Dermis lymphatic vessel endothelial cell (primary cell): Measurements from ENCODE around the gene ZBED2. TPM values are rescaled to one million over a fixed set of nuclear protein-coding genes. Genes with fewer than 3 reads are reported as not detected.

Experiments used
- total RNA-seq: library from RNA; depleted of rRNA; stranded (reverse); fragments of >200 nt; gene quantifications from 2 replicates; pipeline ENCODE4 v1.2.1, GENCODE V29; 2014

Gene ZBED2
- total RNA-seq = under 0.01 TPM in 1 of 2 replicates, not detected in the other

GRCh38 chr3:111595232-111595631, at the start of gene ZBED2:
Gene ZBED2 (minus strand): TSS chr3:111595346. CDS start chr3:111594201, 1,145 bp downstream.

Other genes with a start within 250 kb of the ZBED2 start
- under 0.01 TPM in 1 of 2 replicates, not detected in the other for gene CD96, start 53.1 kb downstream of the ZBED2 start, total RNA-seq
- 0.98 and 1.6 TPM in 2 replicates for gene PLCXD2, start 79.3 kb upstream of the ZBED2 start, total RNA-seq